Glutamatergic neuron (in vitro differentiated cells): ENCODE measurements around the gene TTC39A. TPM values are rescaled to one million over a fixed set of nuclear protein-coding genes. Genes with fewer than 3 reads are reported as not detected.
"Not testable (repeated sequence)": the region's sequence is repeated elsewhere in the genome, so short reads cannot be mapped to it uniquely, and the experiment has no call there.

ENCODE experiments used
- DNase-seq: peaks from one replicate; pipeline ENCODE4 v3.0.0; 2022
- H3K27ac Mint-ChIP-seq: one replicate; pipeline ENCODE4 v1.8.0; 2020; ENCODE audit warnings: mild to moderate bottlenecking, mixed read lengths, inconsistent platforms; ENCODE audit not compliant: unreplicated experiment
- H3K27me3 Mint-ChIP-seq: one replicate; pipeline ENCODE4 v1.8.0; 2020; ENCODE audit warnings: mild to moderate bottlenecking, moderate library complexity, mixed read lengths, inconsistent platforms; ENCODE audit not compliant: unreplicated experiment
- H3K36me3 Mint-ChIP-seq: one replicate; pipeline ENCODE4 v1.8.0; 2020; ENCODE audit warnings: mild to moderate bottlenecking, mixed read lengths, inconsistent platforms; ENCODE audit not compliant: unreplicated experiment
- H3K4me1 Mint-ChIP-seq: one replicate; pipeline ENCODE4 v1.8.0; 2020; ENCODE audit warnings: mild to moderate bottlenecking, low read depth, mixed read lengths, inconsistent platforms; ENCODE audit not compliant: unreplicated experiment
- H3K4me3 Mint-ChIP-seq: one replicate; pipeline ENCODE4 v1.8.0; 2020; ENCODE audit warnings: mild to moderate bottlenecking, mixed read lengths, inconsistent platforms; ENCODE audit not compliant: unreplicated experiment
- H3K9me3 Mint-ChIP-seq: one replicate; pipeline ENCODE4 v1.8.0; 2020; ENCODE audit warnings: mild to moderate bottlenecking, moderate library complexity, mixed read lengths, inconsistent platforms; ENCODE audit not compliant: unreplicated experiment
- total RNA-seq: library from RNA; stranded (reverse); fragmentation: NEBNext Ultra II Directional; extraction: Animal tissue kit (Norgen Biotek cat#: 25700); gene quantifications from one replicate; pipeline ENCODE4 v1.2.1, GENCODE V29; 2021; ENCODE audit not compliant: unreplicated experiment
- TF ChIP-seq, protein P1 (sequence below): fragments of 200-600 bp; sonication (generic); IDR thresholded peaks from one replicate; pipeline ENCODE4 v1.5.0; 2021; ENCODE audit not compliant: partially characterized antibody, unreplicated experiment

TTC39A gene
- total RNA-seq, 1 donor from 2014 or later: 28.0 TPM

DNA sequence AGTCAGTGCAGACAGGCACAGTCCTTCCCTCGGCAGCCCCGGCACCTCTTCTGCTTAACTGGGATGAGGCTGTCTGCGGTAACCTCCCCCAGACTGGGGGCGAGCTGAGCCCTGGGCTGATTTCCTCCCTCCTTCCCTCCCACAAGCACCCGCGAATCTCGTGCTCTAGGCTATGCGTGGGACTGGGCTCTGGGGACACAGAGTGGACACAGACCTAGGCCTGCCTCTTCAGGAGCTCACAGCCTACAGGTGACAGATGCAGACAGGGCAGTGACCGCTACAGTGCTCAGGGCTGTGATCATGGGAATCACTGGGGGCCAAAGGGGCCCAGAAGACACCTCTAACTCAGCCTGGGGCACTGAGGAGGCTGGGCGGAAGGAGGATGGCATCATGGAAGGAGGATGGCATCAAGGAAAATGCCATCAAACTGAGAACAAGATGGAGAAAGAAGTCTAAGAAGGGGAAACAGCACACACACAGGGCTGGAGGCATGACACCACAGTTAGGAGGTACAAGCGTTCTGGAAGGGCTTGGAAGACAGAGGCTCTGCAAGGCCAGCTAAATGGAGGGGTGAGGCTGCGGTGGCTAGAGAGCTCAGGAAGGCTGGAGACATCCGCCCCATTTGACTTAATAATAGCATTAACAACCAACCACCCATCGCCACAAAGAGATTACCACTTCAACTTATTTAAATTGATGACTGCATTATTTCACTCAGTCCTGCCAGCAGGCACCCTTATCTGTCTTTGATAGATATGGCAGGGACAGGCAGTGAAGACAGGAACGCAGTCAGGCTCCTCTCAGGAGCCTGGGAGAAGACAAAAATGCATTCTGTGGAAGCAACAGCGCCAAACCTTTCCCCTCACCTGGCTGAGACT is 4.2 kb downstream of the TTC39A start:
- H3K9me3 Mint-ChIP-seq: peaks cover 3% of the 10 kb centered on the region
- no peak for DNase-seq

DNA sequence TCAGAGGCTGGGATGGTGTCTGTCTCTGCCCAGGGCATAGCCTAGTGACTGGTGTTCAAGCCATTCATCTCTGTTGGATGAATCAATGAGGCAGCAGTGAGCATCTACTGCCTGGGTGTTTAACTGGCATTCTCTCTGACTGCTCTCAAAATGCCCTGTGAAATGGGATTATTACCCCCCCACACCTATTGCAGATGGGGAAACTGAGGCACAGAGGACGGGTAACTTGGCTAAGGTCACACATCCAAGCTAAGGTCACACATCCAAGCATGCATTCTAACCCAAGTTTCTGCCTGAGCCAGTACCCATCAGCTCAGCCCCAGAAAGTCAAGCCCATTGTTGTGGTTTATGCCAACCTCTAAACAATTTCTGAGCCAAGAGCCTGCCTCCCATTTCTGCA is 5.0 kb downstream of the TTC39A start:
- Mint-ChIP-seq H3K27me3 (no peaks in the 10 kb centered on the region), H3K4me1 (peaks cover 3% of the 10 kb centered on the region), H3K9me3 (peaks cover 2% of the 10 kb centered on the region), H3K27ac (no peak overlapping the region), H3K4me3 (no peak overlapping the region), H3K36me3 (no peaks in the 10 kb centered on the region)
- DNase-seq: no peak
- TF ChIP-seq, protein P1, sequence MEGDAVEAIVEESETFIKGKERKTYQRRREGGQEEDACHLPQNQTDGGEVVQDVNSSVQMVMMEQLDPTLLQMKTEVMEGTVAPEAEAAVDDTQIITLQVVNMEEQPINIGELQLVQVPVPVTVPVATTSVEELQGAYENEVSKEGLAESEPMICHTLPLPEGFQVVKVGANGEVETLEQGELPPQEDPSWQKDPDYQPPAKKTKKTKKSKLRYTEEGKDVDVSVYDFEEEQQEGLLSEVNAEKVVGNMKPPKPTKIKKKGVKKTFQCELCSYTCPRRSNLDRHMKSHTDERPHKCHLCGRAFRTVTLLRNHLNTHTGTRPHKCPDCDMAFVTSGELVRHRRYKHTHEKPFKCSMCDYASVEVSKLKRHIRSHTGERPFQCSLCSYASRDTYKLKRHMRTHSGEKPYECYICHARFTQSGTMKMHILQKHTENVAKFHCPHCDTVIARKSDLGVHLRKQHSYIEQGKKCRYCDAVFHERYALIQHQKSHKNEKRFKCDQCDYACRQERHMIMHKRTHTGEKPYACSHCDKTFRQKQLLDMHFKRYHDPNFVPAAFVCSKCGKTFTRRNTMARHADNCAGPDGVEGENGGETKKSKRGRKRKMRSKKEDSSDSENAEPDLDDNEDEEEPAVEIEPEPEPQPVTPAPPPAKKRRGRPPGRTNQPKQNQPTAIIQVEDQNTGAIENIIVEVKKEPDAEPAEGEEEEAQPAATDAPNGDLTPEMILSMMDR: no peak

More for the DNA sequence above, 4.2 kb downstream of the TTC39A start:
- no peaks in the 10 kb centered on the region for H3K36me3 Mint-ChIP-seq
- H3K4me1 Mint-ChIP-seq: peaks cover 4% of the 10 kb centered on the region
- no peak overlapping the region for H3K4me3 Mint-ChIP-seq
- no peak overlapping the region for H3K27ac Mint-ChIP-seq
- peaks cover 3% of the 10 kb centered on the region for H3K27me3 Mint-ChIP-seq
- TF ChIP-seq, protein P1: no peak

DNA sequence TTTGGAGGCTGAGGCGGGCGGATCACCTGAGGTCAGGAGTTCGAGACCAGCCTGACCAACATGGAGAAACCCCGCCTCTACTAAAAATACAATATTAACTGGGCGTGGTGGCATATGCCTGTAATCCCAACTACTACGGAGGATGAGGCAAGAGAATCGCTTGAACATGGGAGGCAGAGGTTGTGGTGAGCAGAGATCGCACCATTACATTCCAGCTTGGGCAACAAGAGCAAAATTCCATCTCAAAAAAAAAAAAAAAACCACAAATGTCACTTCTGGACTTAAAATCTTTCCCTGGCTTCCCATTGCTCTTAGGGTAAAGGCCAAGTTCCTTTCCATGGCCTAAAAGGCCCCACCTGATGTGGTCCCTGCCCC is 5.4 kb downstream of the TTC39A start:
- not testable (repeated sequence) for H3K27me3 Mint-ChIP-seq, H3K9me3 Mint-ChIP-seq, H3K27ac Mint-ChIP-seq, H3K4me1 Mint-ChIP-seq, H3K36me3 Mint-ChIP-seq, DNase-seq, H3K4me3 Mint-ChIP-seq

DNA sequence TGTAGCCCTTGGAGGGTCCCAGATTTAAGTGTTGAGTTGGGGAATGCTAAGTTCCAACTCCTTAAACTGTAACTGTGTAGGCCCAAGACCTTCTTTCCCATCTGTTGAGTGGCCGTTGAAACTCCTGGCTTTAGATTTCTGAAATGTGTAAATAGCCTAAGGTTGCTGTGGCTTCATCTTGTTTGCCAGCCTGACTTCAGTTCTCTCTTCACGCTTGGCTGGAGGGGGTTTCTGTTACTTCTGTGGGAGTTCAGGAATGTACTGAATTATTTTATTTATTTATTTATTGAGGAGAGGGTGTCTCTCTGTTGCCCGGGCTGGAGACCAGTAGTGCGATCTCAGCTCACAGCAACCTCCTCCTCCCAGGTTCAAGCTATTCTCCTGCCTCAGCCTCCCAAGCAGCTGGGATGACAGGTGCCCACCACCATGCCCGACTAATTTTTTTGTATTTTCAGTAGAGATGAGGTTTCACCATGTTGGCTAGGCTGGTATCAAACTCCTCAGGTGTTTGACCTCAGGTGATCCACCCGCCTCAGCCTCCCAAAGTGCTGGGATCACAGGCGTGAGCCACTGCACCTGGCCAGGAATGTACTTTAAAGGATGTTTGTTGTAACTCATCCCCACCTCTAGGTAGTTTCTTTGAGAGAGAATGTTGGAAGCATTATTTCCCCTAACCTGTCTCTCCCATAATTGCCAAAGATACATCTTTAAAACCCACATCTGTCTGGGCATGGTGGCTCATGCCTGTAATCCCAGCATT is 5.9 kb downstream of the TTC39A start:
- no peaks in the 10 kb centered on the region for H3K36me3 Mint-ChIP-seq
- H3K27me3 Mint-ChIP-seq: no peaks in the 10 kb centered on the region
- H3K27ac Mint-ChIP-seq: no peak overlapping the region
- no peak overlapping the region for H3K4me3 Mint-ChIP-seq
- DNase-seq: no peak
- peaks cover 3% of the 10 kb centered on the region for H3K4me1 Mint-ChIP-seq
- TF ChIP-seq, protein P1: no peak
- H3K9me3 Mint-ChIP-seq: peaks cover 2% of the 10 kb centered on the region

DNA sequence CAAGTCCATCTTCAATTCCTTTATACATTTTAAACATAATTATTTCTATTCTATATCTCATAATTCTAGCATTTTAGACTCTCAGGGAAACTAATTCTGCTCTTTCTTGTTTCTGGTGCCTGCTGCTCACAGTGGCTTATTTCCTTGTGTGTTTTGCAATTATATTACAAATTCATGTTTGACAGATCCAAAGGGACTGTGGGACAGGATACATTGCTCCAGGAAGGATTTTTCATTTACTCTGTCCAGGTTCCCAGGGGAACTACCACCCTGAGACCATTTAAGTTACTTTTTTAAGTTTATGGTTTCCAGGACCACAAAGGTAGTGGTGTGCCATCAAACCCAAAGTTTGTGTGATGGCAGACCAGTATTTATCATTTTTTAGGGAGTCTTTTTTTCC is 6.6 kb downstream of the TTC39A start:
- Mint-ChIP-seq H3K27ac (no peak overlapping the region), H3K4me1 (peaks cover 3% of the 10 kb centered on the region), H3K36me3 (no peaks in the 10 kb centered on the region), H3K27me3 (no peaks in the 10 kb centered on the region), H3K4me3 (no peak overlapping the region), H3K9me3 (no peaks in the 10 kb centered on the region)
- no peak for DNase-seq
- TF ChIP-seq, protein P1: no peak
